GM10847 (cell line): ENCODE data around the gene CLSTN2.

Experiments used
- POLR2A ChIP-seq: IDR thresholded peaks from 2 replicates; pipeline ENCODE4 v1.6.1; 2011; ENCODE audit not compliant: insufficient read length; ENCODE audit errors: extremely low read depth

CLSTN2 gene

GRCh38 chr3:140086642-140087041 lies 151.7 kb downstream of the CLSTN2 start:
- TF ChIP-seq POLR2A: no peak

GRCh38 chr3:140088058-140088457 lies 153.1 kb downstream of the CLSTN2 start:
- TF ChIP-seq POLR2A: no peak

- TF ChIP-seq POLR2A: no peak
Measured at GRCh38 chr3:140088513-140088912, 153.5 kb downstream of the CLSTN2 start.

GRCh38 chr3:140089403-140090072 lies 154.6 kb downstream of the CLSTN2 start:
- TF ChIP-seq POLR2A: no peak

GRCh38 chr3:140091143-140091542 lies 156.2 kb downstream of the CLSTN2 start:
- no peak for TF ChIP-seq POLR2A

- no peak for TF ChIP-seq POLR2A
Measured at GRCh38 chr3:140092848-140093536, 158.0 kb downstream of the CLSTN2 start.

GRCh38 chr3:140093742-140094141 lies 158.8 kb downstream of the CLSTN2 start:
- no peak for TF ChIP-seq POLR2A

GRCh38 chr3:140094487-140094886 lies 159.5 kb downstream of the CLSTN2 start:
- no peak for TF ChIP-seq POLR2A

- no peak for TF ChIP-seq POLR2A
Measured at GRCh38 chr3:140096037-140096436, 161.1 kb downstream of the CLSTN2 start.

- no peak for TF ChIP-seq POLR2A
Measured at GRCh38 chr3:140097874-140098635, 163.1 kb downstream of the CLSTN2 start.

- TF ChIP-seq POLR2A: no peak
Measured at GRCh38 chr3:140100479-140100878, 165.5 kb downstream of the CLSTN2 start.

- no peak for TF ChIP-seq POLR2A
Measured at GRCh38 chr3:140103166-140103565, 168.2 kb downstream of the CLSTN2 start.

GRCh38 chr3:140103986-140104645 lies 169.1 kb downstream of the CLSTN2 start:
- TF ChIP-seq POLR2A: no peak

- TF ChIP-seq POLR2A: no peak
Measured at GRCh38 chr3:140113996-140114788, 179.2 kb downstream of the CLSTN2 start.

GRCh38 chr3:140114789-140115080 lies 179.8 kb downstream of the CLSTN2 start:
- TF ChIP-seq POLR2A: no peak
